DMS53 treated with DMSO at 0.1 percent for 48 hours (cell line): ENCODE results near the gene MISP.
"Not testable (repeated sequence)": the region's sequence is repeated elsewhere in the genome, so short reads cannot be mapped to it uniquely, and the experiment has no call there.

Experiments used
- DNase-seq: peaks from one replicate; lab custom pipeline; 2025; ENCODE audit not compliant: unreplicated experiment; lab: John Stamatoyannopoulos, UW

Gene MISP

GRCh38 chr19:750640-751423 is at the start of gene MISP:
TSS of gene MISP (plus strand) at chr19:751112. CDS start at chr19:756947, 5,835 bp downstream.
- DNase-seq = peak; percentile 71

GRCh38 chr19:702847-703246 is 48.1 kb upstream of the MISP start:
- DNase-seq = not testable (repeated sequence)

GRCh38 chr19:703329-703650 is 47.6 kb upstream of the MISP start:
- no peak for DNase-seq

DNA sequence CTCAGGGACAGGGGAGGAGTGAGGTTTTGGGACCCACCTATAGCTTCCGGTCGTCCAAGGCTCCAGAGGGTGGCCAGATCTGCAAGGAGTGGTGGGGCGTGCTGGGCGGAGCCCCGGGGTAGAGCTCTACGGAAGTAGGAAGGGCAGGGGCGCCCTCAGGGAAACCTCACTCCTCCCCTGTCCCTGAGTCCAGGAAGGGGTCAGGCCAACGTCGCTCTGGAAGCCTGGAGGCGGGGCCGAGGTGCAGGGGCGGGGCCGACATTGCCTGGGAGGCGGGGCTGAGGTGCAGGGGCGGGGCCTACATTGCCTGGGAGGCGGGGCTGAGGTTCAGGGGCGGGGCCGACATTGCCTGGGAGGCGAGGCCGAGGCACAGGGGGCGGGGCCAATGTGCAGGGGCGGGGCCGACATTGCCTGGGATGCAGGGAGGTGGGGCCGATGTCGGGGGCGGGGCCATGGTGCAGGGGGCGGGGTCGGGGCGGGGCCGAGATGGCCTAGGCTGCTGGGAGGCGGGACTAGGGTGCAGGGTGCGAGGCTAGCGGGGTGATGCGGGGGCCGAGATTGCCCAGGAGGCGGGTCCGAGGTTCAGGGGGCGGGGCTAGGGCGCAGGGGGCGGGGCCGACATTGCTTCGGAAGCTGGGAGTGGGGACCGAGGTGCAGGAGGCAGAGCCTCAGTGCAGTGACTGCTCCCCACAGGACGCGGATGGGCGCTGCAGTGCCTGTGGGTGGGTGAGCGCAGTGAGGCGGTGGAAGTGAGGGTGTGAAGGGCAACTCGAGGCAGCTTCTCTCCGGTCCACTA is 47.1 kb upstream of the MISP start:
- no peak for DNase-seq

- DNase-seq = no peak
Observed at GRCh38 chr19:704447-704741, 46.5 kb upstream of the MISP start.

DNA sequence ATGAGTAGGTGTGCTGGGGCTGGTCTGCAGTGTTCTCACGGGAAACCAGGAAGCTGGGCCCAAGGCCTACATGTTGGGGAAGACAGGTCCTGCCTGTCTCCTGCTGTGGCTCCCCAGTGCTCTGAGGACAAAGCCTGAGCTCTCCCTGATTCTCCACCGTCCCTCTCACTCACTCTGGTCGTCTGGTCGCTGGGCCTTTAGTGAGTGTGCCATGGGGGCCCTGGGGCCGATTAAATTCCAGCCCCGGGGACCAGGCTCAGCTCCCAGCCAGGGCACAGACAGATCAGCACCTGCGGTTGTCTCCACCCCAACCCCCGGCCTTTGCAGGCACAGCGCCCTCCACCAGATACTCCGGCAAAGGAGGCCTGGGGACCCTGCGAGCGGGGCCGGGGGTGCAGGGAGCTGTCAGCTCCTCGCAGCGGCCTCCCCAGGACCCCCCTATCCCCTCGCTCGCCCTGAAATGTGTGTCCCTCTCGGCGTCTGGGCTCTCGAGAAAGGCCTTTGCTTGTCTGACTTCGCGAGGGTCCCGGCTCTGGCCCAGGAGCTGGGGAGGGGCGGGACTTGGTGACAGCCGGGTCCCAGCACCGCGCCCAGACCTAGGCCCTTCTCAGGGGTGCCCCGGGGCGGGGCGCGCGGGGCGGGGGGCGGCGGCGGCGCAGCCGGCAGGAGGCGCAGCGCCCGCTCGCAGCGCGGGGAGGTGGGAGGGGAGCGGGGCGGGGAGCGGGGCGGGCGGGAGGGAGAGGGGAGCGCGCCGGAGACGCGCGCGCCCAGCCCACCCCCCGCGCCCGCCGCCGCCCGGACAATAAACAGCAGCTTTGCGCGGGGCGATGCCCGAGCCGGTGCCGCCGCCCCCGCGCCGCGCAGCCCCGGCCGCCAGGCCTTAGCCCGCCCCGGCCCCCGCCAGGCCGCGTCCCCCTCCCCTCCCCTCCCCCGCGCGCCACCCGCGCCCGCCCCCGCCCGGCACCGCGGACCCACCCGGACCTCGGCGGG is 42.5 kb upstream of the MISP start, which contains the start of gene PALM:
PALM (plus strand) TSS at position 782 of the 990 bp plus-strand sequence. CDS start 212 bp downstream, outside the sequence.
- no peak for DNase-seq

- no peak for DNase-seq
Observed at GRCh38 chr19:709196-709964, 41.5 kb upstream of the MISP start.

DNA sequence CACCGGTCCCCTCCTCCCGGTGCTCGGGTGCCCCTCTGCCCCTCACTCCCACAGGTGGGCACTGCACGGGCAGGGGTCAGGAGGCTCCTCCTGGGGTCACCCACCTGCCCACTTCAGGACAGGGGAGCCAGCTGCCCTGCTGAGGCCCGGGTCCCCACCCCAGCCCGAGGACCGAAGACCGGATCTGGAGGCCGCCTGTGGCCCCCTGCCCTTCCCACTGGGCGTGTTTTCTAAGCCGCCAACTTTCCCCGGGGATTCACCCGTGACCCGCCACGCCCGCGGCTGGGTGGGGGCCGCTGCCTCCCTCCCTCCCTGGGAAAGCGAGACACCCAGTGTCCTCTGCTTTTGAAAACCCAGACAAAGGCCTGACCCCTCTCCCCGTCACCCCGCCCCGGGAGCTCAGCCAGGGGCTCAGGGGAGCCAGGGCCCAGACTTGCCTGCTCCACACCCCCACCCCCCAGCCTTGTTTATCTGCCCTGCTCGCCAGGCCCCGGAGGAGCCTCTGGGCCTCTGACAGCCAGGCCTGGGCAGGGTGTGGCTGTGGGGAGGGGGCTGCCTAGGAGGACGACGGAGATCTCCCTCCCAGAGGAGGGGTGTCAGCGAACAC is 40.8 kb upstream of the MISP start:
- DNase-seq = no peak

GRCh38 chr19:710767-711166 is 40.1 kb upstream of the MISP start:
- no peak for DNase-seq

DNA sequence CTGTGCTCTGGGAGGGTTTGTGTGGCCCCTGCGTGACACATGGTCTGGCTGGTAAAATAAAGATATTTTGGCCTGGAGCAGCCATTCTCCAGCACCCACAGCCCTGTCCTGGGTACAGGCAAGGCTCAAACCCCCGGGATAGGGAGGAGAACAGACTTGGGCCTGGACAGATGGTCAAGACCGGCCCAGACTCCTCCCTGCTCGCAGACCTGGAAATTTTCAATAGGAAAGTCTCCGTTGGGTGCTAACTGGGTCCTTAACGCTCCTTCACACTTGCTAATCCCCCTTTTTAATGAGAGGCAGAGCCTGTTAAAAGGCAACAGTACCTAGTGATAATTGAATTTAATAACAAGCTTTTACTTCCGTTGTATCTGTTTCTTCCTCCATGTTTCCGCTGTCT is 39.7 kb upstream of the MISP start:
- DNase-seq = no peak

DNA sequence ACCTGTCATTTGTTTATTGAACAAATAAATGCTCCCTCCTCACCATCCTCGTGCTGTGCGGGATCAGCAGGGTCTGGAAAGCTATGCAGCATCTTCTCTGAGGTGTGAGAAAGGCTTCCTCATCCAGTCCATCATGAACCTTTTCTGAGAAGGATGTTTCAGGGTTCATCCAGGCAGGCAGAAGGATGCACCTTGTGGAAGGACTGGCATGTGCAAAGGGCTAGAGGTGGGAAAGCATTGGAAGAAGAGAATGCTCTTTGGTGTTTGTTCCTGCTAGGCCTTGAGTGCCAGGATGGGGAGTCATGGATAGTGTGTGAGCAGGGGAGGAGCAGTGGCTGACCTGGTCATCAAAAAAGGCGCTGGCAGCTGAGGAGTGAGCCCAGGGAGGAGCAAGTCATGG is 35.6 kb upstream of the MISP start:
- DNase-seq = no peak

DNA sequence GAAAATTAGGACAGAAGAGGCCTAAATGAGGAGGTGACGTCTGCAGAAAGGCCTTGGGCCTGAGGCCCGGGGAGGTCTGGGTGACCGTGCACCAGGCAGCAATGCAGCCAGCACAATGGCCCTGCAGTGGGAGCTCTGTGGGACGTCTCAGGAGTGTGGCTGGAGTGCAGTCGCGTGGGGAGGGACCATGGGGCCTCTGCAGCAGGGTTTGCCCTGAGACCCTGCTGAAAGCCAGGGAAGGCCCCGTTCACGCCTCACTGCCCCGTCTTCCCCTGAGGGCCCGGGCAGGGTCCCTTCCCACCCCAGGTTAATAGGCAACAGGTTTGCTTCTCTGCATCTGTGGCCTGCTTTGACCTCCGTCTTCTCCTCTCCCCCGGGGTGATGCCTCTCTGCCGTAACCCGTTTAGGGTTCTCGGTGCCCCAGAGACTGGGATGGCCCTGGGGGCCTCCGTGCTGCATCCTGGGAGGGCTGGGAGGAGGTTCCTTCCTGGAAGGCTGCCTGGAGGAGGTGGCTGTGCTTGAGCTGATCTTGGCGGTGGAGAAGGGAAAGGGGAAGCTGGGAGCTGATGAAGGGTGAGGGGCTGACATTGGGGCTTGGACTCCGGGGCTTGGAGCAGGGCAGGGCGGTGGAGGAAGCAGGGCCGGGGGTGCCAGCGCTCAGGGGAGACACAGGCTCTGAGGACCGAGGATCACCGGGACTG is 32.5 kb upstream of the MISP start:
- DNase-seq = no peak

DNA sequence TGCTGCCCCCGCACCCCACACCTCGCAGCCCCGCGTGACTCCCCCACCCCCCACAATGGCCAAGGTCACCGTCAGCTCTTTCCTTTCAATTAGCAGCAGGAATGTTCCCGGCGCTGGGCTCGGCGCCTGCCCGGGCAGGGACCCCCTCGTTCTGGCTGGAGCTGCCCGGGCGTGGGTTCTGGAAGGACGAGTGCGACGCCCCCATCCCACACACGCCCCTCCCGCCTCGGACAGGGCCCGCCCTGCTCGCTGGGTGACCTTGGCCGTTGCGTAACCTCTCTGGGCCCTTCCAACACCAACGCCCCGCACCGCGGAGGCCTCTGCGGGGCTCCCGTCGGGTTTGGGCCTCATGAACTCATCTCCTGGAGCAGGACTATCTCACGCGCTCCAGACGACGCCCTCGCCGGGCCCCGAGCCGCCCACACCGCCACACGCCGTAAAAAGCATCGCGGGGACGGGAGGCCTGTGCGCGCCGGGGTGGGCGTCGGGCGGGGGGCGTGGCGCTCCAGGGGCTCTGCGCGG is 31.9 kb upstream of the MISP start:
- no peak for DNase-seq

DNA sequence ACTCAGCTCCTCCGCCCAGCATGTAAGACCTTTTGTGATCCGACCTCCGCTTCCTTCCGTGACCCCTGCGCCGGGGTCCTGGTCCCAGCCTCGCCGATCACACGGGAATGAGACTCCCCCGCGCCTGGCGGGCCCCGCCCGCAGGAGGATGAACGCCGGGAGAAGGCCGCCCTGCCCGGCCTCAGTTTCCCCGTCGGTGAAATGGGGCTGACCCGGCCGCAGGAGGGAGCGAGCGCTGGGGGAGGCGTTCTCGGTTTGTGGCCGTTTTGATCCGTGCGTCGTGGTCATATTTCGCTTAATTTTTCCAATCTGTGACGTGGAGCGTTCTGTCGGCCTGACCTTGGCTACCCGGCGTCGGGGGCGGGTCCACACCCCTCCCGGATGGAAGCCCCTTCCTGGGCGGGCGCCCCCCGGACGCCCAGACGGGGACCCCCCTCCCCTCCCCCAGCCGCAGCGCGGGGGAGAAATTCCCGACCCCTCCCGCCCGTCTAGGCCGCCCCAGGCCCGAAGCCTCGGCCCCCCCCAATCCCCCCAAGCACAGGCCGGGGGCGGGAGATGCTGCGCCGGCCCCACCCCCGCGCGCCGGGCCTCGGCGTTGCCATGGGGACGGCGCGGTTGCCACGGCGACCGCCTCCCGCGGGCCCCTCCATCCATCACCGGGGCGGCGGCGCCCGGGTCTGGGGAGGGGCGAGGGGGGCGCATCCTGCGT is 31.1 kb upstream of the MISP start:
- DNase-seq = no peak

DNA sequence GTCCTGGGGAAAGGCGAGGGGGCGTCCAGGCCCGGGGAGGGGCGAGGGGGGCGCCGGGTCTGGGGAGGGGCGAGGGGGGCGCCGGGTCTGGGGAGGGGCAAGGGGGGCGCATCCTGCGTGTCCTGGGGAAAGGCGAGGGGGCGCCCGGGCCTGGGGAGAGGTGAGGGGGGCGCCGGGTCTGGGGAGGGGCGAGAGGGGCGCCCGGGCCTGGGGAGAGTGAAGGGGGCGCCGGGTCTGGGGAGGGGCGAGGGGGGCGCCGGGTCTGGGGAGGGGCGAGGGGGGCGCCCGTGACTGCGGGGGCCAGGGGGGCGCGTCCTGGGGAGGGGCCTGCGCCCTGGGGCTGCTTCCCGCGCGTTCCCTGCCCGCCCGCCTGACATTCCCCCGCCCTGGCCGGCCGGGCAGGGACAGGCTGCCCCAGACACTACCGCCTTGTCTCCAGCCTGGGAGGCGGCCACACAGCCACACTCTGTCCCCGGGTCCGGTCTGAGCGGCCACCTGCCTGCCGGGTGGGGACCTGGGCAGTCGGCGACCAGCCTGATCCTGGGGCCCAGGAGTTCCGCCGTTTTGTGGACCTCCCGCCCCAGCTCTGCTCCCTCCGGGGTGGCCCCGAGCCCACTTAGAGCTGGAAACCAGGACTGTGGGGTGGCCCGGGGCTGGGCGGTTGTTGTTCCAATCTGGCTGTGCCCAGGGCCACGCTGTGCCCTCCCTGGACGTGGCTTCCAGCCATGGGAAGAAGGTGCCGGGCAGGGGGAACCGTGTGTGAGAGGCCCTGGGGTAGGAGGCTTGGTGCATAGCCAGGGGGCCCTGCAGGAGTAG is 30.4 kb upstream of the MISP start:
- no peak for DNase-seq

DNA sequence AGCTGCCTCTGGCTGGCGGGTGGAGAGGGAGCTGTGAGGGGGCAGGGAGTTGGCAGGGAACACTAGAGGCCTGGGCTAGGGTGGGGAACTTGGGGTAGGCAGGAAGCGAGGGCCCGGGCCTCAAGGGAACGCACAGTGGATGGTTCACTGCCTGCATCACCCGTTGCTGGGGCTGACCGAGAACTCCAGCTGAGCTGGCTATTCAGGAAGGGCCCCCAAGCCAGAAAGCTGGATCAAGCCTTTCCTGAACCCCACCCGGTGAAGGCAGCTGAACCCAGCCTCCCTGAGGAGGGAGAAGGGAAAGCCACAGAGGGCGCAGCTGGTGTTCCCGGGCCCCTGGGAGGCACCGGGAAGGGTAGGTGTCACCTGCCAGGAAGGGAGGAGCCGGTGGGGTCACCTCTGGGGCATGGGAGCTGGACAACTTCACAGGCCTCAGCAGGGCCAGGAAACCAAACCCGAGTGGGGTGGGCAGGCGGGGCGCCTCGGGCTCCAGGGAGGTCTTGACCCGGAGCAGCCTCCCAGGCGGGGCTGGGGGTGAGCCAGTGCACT is 28.3 kb upstream of the MISP start:
- DNase-seq = no peak

DNA sequence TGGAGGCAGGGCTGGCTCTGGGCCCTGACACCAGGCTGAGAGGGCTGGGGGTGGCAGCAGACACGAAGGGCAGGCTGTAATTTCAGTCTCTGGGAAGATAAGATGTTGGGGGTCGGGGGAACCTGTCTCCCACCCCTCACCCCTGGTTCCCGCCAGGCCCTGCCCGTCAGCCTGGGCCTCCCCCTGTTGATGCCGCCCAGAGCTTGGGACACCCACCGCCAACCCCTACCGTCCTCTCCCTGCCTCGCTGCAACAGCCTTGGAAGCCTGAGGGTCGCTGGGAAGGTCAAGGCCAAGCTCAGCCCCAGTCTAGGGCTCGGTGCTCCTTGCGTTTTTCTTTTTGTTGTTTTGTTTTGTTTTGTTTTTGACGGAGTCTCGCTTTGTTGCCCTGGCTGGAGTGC is 27.7 kb upstream of the MISP start:
- DNase-seq = no peak

DNA sequence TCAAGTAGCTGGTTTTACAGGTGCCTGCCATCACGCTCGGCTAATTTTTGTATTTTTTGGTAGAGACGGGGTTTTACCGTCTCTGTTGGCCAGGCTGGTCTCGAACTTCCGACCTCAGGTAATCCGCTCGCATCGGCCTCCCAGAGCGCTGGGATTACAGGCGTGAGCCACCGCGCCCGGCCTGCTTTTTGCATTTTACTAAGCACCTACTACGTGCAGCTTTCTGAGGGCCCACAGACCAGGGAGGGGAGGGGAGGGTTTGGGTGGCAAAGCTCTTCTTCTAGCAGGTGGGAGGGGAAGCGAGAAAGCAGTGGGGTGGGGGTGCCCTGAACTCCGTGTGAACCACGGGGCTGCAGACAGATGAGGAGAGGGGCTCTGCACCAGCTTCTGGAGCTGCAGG is 27.2 kb upstream of the MISP start:
- DNase-seq = no peak
